Upper lobe of right lung (tissue), 1 donor: ENCODE data around the gene BICD1. TPM values are rescaled to one million over a fixed set of nuclear protein-coding genes. Genes with fewer than 3 reads are reported as not detected.

Experiments
- ATAC-seq: fragments of 200-7000 bp; cut with Tn5 transposase; one replicate; pipeline ENCODE4 v1.9.1; 2020; ENCODE audit warnings: mild to moderate bottlenecking, moderate library complexity
- DNase-seq: peaks from one replicate; pipeline ENCODE4 v3.0.0-alpha.2; 2020
- H3K27ac ChIP-seq: fragments of 200-600 bp; one replicate; pipeline ENCODE4 v1.8.0; 2022
- H3K27me3 ChIP-seq: fragments of 200-600 bp; one replicate; pipeline ENCODE4 v1.8.0; 2022; ENCODE audit warnings: mild to moderate bottlenecking
- H3K36me3 ChIP-seq: fragments of 200-600 bp; one replicate; pipeline ENCODE4 v1.8.0; 2022
- H3K4me1 ChIP-seq: fragments of 200-600 bp; one replicate; pipeline ENCODE4 v1.8.0; 2022
- H3K4me3 ChIP-seq: fragments of 200-600 bp; one replicate; pipeline ENCODE4 v1.8.0; 2022; ENCODE audit warnings: mild to moderate bottlenecking
- H3K9me3 ChIP-seq: fragments of 200-600 bp; one replicate; pipeline ENCODE4 v1.8.0; 2022
- CTCF ChIP-seq: fragments of 200-600 bp; IDR thresholded peaks from one replicate; pipeline ENCODE4 v1.8.0; 2022; ENCODE audit warnings: antibody characterized with exemption
- intact Hi-C: fragments of 100-400 bp; cut with DNase I; formaldehyde crosslinking; loops from one replicate; pipeline ENCODE4 v1.11.0; 2022
- total RNA-seq: library from RNA; stranded (reverse); fragmentation: NEBNext Ultra II Directional; extraction: Animal tissue kit (Norgen Biotek cat#: 25700); gene quantifications from one replicate; pipeline ENCODE4 v1.2.1, GENCODE V29; 2021
- donor health status: DM: no; HTN: yes; CAD: no; lungs with severe emphysema.

Gene BICD1
- total RNA-seq, 1 donor from 2014 or later: 18.0 TPM

- no peak for TF ChIP-seq CTCF
- H3K27ac ChIP-seq: no peak overlapping the region
- no peaks in the 10 kb centered on the region for H3K27me3 ChIP-seq
- intact Hi-C loops: no loop called here
- H3K4me3 ChIP-seq: no peak overlapping the region
- H3K36me3 ChIP-seq: no peaks in the 10 kb centered on the region
- H3K9me3 ChIP-seq: peaks cover under 1% of the 10 kb centered on the region
- no peak for DNase-seq
- H3K4me1 ChIP-seq: no peaks in the 10 kb centered on the region
- no peak for ATAC-seq
Observed at GRCh38 chr12:32252199-32253073, 145.8 kb downstream of the BICD1 start.

- H3K27ac ChIP-seq: no peak overlapping the region
- no peaks in the 10 kb centered on the region for H3K4me1 ChIP-seq
- DNase-seq (no peak), ATAC-seq (no peak)
- no peaks in the 10 kb centered on the region for H3K27me3 ChIP-seq
- no peak overlapping the region for H3K4me3 ChIP-seq
- no peak for TF ChIP-seq CTCF
- intact Hi-C loops: no loop called here
- H3K9me3 ChIP-seq: peaks cover 6% of the 10 kb centered on the region
- no peaks in the 10 kb centered on the region for H3K36me3 ChIP-seq
Observed at GRCh38 chr12:32253154-32253790, 146.6 kb downstream of the BICD1 start.

- Histone ChIP-seq H3K27me3 (no peaks in the 10 kb centered on the region), H3K4me1 (no peaks in the 10 kb centered on the region), H3K9me3 (peaks cover 6% of the 10 kb centered on the region), H3K4me3 (no peak overlapping the region), H3K27ac (no peak overlapping the region), H3K36me3 (no peaks in the 10 kb centered on the region)
- intact Hi-C loops: no loop called here
- ATAC-seq (no peak), DNase-seq (no peak)
- TF ChIP-seq CTCF: no peak
Observed at GRCh38 chr12:32254260-32254956, 147.8 kb downstream of the BICD1 start.

GRCh38 chr12:32255588-32255987, 148.9 kb downstream of the BICD1 start:
- ATAC-seq (no peak), DNase-seq (no peak)
- H3K27ac ChIP-seq: no peak overlapping the region
- H3K9me3 ChIP-seq: peaks cover 6% of the 10 kb centered on the region
- no peaks in the 10 kb centered on the region for H3K27me3 ChIP-seq
- intact Hi-C loops: no loop called here
- H3K36me3 ChIP-seq: no peaks in the 10 kb centered on the region
- H3K4me3 ChIP-seq: no peak overlapping the region
- H3K4me1 ChIP-seq: no peaks in the 10 kb centered on the region
- TF ChIP-seq CTCF: no peak

- no peak for DNase-seq
- TF ChIP-seq CTCF: no peak
- Histone ChIP-seq H3K36me3 (no peaks in the 10 kb centered on the region), H3K4me1 (no peaks in the 10 kb centered on the region), H3K27ac (no peak overlapping the region), H3K27me3 (no peaks in the 10 kb centered on the region), H3K4me3 (no peak overlapping the region), H3K9me3 (peaks cover 6% of the 10 kb centered on the region)
- intact Hi-C loops: no loop called here
- no peak for ATAC-seq
Observed at GRCh38 chr12:32257695-32258496, 151.2 kb downstream of the BICD1 start.
